Measurements from ENCODE around the gene LGALS7B. TPM values are rescaled to one million over a fixed set of nuclear protein-coding genes. Genes with fewer than 3 reads are reported as not detected.
"Not testable (repeated sequence)": the region's sequence is repeated elsewhere in the genome, so short reads cannot be mapped to it uniquely, and the experiment has no call there.

Gene LGALS7B
- total RNA-seq, 1 donor from 2014 or later = 886 TPM

GRCh38 chr19:38797781-38798180 is 8.8 kb downstream of the LGALS7B start:
- not testable (repeated sequence) for ATAC-seq

- ATAC-seq = peak; percentile 3
Measured at GRCh38 chr19:38799104-38799503, 10.1 kb downstream of the LGALS7B start.

- ATAC-seq = no peak
Measured at GRCh38 chr19:38800577-38801347, 11.8 kb downstream of the LGALS7B start.

GRCh38 chr19:38801359-38802095 is 12.5 kb downstream of the LGALS7B start:
- ATAC-seq = no peak

- no peak for ATAC-seq
Measured at GRCh38 chr19:38803543-38803942, 14.5 kb downstream of the LGALS7B start.

GRCh38 chr19:38805180-38805579 is 16.2 kb downstream of the LGALS7B start:
- peak; percentile 74 for ATAC-seq

GRCh38 chr19:38806371-38806770 is 17.4 kb downstream of the LGALS7B start:
- peak; percentile 5 for ATAC-seq

GRCh38 chr19:38807374-38808098 is 18.5 kb downstream of the LGALS7B start:
- ATAC-seq = peak; percentile 30

GRCh38 chr19:38808741-38809140 is 19.7 kb downstream of the LGALS7B start:
- ATAC-seq = peak; percentile 17

- no peak for ATAC-seq
Measured at GRCh38 chr19:38809592-38810252, 20.7 kb downstream of the LGALS7B start.

- ATAC-seq = no peak
Measured at GRCh38 chr19:38812009-38812840, 23.2 kb downstream of the LGALS7B start.

GRCh38 chr19:38812841-38813320 is 23.9 kb downstream of the LGALS7B start, which contains the start of gene LGALS4:
LGALS4 (minus strand) TSS chr19:38812945; CDS start chr19:38812886, 59 bp downstream.
- ATAC-seq = peak; percentile 4

GRCh38 chr19:38813323-38813722 is 24.3 kb downstream of the LGALS7B start:
- no peak for ATAC-seq

- ATAC-seq = not testable (repeated sequence)
Measured at GRCh38 chr19:38813932-38814331, 24.9 kb downstream of the LGALS7B start.

- no peak for ATAC-seq
Measured at GRCh38 chr19:38815059-38816001, 26.3 kb downstream of the LGALS7B start.

- ATAC-seq = no peak
Measured at GRCh38 chr19:38816131-38816750, 27.2 kb downstream of the LGALS7B start.

- ATAC-seq = no peak
Measured at GRCh38 chr19:38817081-38817480, 28.1 kb downstream of the LGALS7B start.

- ATAC-seq = no peak
Measured at GRCh38 chr19:38819231-38819920, 30.4 kb downstream of the LGALS7B start.

GRCh38 chr19:38821230-38821825 is 32.3 kb downstream of the LGALS7B start:
- ATAC-seq = not testable (repeated sequence)

Measured in esophagus mucosa (tissue), 1 donor.